GM13977 (cell line): ENCODE data around the gene CYP4F11.

Experiments used
- DNase-seq: peaks from one replicate; pipeline ENCODE4 v3.0.0; 2012; ENCODE audit warnings: low spot score
- CTCF ChIP-seq: IDR thresholded peaks from 2 replicates; pipeline ENCODE4 v1.5.1; 2012; ENCODE audit warnings: mild to moderate bottlenecking, control low read depth; ENCODE audit not compliant: insufficient read depth; ENCODE audit errors: extremely low read depth, missing control alignments
- in situ Hi-C: fragments of 300-500 bp; cut with MboI; formaldehyde crosslinking; loops from one replicate; pipeline ENCODE4 v1.12.0; 2022; ENCODE audit warnings: low sequenced_read_pairs, low pct_unique_long_range_greater_than_20kb, mixed read lengths, inconsistent platforms; ENCODE audit not compliant: unreplicated experiment

CYP4F11 gene

DNA sequence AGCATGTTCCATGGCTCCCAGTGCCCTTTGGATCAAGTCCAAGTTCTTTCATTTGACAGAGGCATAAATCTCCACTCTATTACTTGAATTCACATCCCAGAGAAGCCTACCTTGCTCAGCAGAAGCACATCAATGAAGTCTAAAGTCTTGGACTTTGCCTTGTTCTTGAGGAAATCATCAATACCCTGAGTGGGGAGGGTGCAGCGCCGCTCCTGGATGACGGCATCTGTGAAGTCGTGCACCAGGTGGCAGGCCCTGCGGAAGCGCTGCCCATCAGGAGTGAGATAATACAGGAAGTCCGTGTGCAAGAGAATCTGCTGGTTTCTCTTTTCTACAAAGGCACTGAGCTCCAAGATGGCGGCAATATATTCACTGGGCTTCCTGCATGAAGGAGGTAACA, 10.6 kb downstream of the CYP4F11 start:
- TF ChIP-seq CTCF = no peak
- DNase-seq = no peak
- in situ Hi-C loops = no loop called here

GRCh38 chr19:15922021-15922420, 12.3 kb downstream of the CYP4F11 start:
- no peak for DNase-seq
- no peak for TF ChIP-seq CTCF
- in situ Hi-C loops = no loop called here

GRCh38 chr19:15919243-15919642, 15.1 kb downstream of the CYP4F11 start:
- DNase-seq = no peak
- in situ Hi-C loops = no loop called here
- no peak for TF ChIP-seq CTCF

DNA sequence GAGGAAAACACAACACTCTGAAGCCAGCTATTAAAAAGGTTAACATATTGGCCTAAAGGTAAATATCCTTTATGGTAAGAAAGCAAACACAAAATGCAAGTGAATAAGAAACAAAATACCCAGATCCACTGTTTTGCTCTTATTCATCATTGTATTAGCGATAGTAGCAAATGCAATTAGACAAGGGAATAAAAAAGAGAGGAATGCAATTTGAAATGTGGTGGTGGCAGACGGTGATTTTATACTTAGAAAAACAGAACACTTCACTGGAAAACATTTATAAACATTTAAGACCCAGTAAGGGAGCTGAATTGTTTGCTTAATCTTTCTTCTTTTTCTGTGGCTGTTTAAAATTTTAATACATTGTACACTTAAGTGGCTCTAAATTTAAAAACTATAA, 19.2 kb downstream of the CYP4F11 start:
- TF ChIP-seq CTCF = no peak
- no peak for DNase-seq
- in situ Hi-C loops = no loop called here

DNA sequence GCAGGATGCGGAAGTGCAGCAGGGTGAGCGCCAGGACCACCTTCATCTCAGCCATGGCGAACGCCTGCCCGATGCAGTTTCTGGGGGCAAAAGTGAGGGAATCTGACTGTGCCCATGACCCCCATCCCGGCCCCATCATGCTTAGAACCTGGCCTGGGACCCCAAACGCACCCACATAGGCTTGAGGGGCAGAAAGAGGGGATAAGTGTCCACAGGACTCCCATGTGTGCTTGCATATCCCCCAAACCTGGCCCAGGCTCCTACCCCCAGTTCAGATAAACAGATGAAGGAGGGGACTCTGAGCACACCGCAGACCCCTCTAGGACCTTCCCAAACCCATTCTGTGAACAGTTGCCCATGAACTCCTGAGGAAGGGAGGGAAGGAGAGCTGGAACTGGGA, 20.5 kb downstream of the CYP4F11 start:
- in situ Hi-C loops = no loop called here
- DNase-seq = no peak
- no peak for TF ChIP-seq CTCF

- TF ChIP-seq CTCF = no peak
- in situ Hi-C loops = no loop called here
- DNase-seq = no peak
Measured at GRCh38 chr19:15913384-15913783, 20.9 kb downstream of the CYP4F11 start.
